WTC11 (cell line): ENCODE data around the gene DACT1. TPM values are rescaled to one million over a fixed set of nuclear protein-coding genes. Genes with fewer than 3 reads are reported as not detected.
A peak's percentile ranks its signal among the peaks of the same experiment; 100 is the strongest.

Source experiments
- ATAC-seq: fragments of 200-7000 bp; cut with Tn5 transposase; 2 replicates; pipeline ENCODE4 v1.10.0; 2021; ENCODE audit warnings: mild to moderate bottlenecking, moderate library complexity
- CTCF ChIA-PET: fragments of 300-600 bp; sonication (Branson Sonifier 250); formaldehyde crosslinking; loops from one replicate; lab custom pipeline; 2021; ENCODE audit warnings: antibody characterized with exemption; lab: Charles Lee
- POLR2A ChIA-PET: fragments of 350-600 bp; sonication (Branson Sonifier 250); formaldehyde crosslinking; loops from one replicate; lab custom pipeline; 2021; ENCODE audit warnings: antibody characterized with exemption; lab: Charles Lee
- DNase-seq: peaks from one replicate; pipeline ENCODE4 v3.0.0; 2021; ENCODE audit warnings: low spot score
- H3K27ac Mint-ChIP-seq: 2 replicates; pipeline ENCODE4 v1.8.0; 2021; ENCODE audit warnings: mixed read lengths
- H3K27me3 Mint-ChIP-seq: 2 replicates; pipeline ENCODE4 v1.8.0; 2021; ENCODE audit warnings: low read depth, mild to moderate bottlenecking, moderate library complexity, mixed read lengths
- H3K36me3 Mint-ChIP-seq: 2 replicates; pipeline ENCODE4 v1.8.0; 2021; ENCODE audit warnings: mixed read lengths
- H3K4me1 Mint-ChIP-seq: 2 replicates; pipeline ENCODE4 v1.8.0; 2022; ENCODE audit warnings: mixed read lengths
- H3K4me3 Mint-ChIP-seq: 2 replicates; pipeline ENCODE4 v1.8.0; 2021; ENCODE audit warnings: mild to moderate bottlenecking, moderate library complexity, mixed read lengths
- H3K9me3 Mint-ChIP-seq: 2 replicates; pipeline ENCODE4 v1.8.0; 2021; ENCODE audit warnings: mixed read lengths
- ATF3 ChIP-seq: sonication (generic); formaldehyde crosslinking; conservative IDR thresholded peaks from 2 replicates; pipeline ENCODE4 v1.8.1; 2022; ENCODE audit warnings: mild to moderate bottlenecking, missing genetic modification reagents
- EMX1 ChIP-seq: fragments of 250-450 bp; sonication (Bioruptor Pico); IDR thresholded peaks from 2 replicates; pipeline ENCODE4 v1.8.0; 2021; ENCODE audit warnings: mild to moderate bottlenecking
- FOXP1 ChIP-seq: sonication (generic); formaldehyde crosslinking; IDR thresholded peaks from 2 replicates; pipeline ENCODE4 v1.8.0; 2022; ENCODE audit warnings: missing genetic modification reagents, mild to moderate bottlenecking, moderate library complexity, borderline replicate concordance
- GRHL2 ChIP-seq: fragments of 250-450 bp; sonication (Bioruptor Pico); IDR thresholded peaks from 2 replicates; pipeline ENCODE4 v1.8.0; 2022; ENCODE audit warnings: mild to moderate bottlenecking, moderate library complexity; ENCODE audit not compliant: insufficient replicate concordance, severe bottlenecking
- HMGXB4 ChIP-seq: sonication (generic); formaldehyde crosslinking; IDR thresholded peaks from 2 replicates; pipeline ENCODE4 v1.8.1; 2023; ENCODE audit warnings: mild to moderate bottlenecking, moderate library complexity, missing genetic modification reagents
- KAT7 ChIP-seq: sonication (generic); formaldehyde crosslinking; IDR thresholded peaks from 2 replicates; pipeline ENCODE4 v1.8.1; 2023; ENCODE audit warnings: missing genetic modification reagents, mild to moderate bottlenecking, borderline replicate concordance
- MYBL2 ChIP-seq: sonication (generic); formaldehyde crosslinking; IDR thresholded peaks from 2 replicates; pipeline ENCODE4 v1.8.1; 2023; ENCODE audit warnings: mild to moderate bottlenecking, moderate library complexity, missing genetic modification reagents
- PREB ChIP-seq: sonication (generic); formaldehyde crosslinking; IDR thresholded peaks from 2 replicates; pipeline ENCODE4 v1.8.1; 2022; ENCODE audit warnings: mild to moderate bottlenecking, missing genetic modification reagents, moderate library complexity, borderline replicate concordance
- PRRX2 ChIP-seq: fragments of 250-450 bp; sonication (Bioruptor Pico); IDR thresholded peaks from 2 replicates; pipeline ENCODE4 v1.8.0; 2021; ENCODE audit warnings: mild to moderate bottlenecking
- RORB ChIP-seq: fragments of 250-450 bp; sonication (Bioruptor Pico); IDR thresholded peaks from 2 replicates; pipeline ENCODE4 v1.9.0; 2021; ENCODE audit warnings: mild to moderate bottlenecking
- TEAD1 ChIP-seq: sonication (generic); formaldehyde crosslinking; IDR thresholded peaks from 2 replicates; pipeline ENCODE4 v1.8.0; 2022; ENCODE audit warnings: mild to moderate bottlenecking, missing genetic modification reagents
- USF1 ChIP-seq: sonication (generic); formaldehyde crosslinking; IDR thresholded peaks from 2 replicates; pipeline ENCODE4 v1.8.0; 2022; ENCODE audit warnings: mild to moderate bottlenecking, missing genetic modification reagents
- ZBTB21 ChIP-seq: sonication (generic); formaldehyde crosslinking; IDR thresholded peaks from 2 replicates; pipeline ENCODE4 v1.8.1; 2023; ENCODE audit warnings: mild to moderate bottlenecking, missing genetic modification reagents, borderline replicate concordance
- ZNF219 ChIP-seq: sonication (generic); formaldehyde crosslinking; IDR thresholded peaks from 2 replicates; pipeline ENCODE4 v1.8.0; 2023; ENCODE audit warnings: missing genetic modification reagents, mild to moderate bottlenecking, borderline replicate concordance
- ZNF232 ChIP-seq: sonication (generic); formaldehyde crosslinking; IDR thresholded peaks from 2 replicates; pipeline ENCODE4 v1.8.0; 2022; ENCODE audit warnings: mild to moderate bottlenecking, missing genetic modification reagents
- ZNF281 ChIP-seq: sonication (generic); formaldehyde crosslinking; IDR thresholded peaks from 2 replicates; pipeline ENCODE4 v1.8.0; 2023; ENCODE audit warnings: mild to moderate bottlenecking, missing genetic modification reagents
- ZNF396 ChIP-seq: fragments of 250-450 bp; sonication (Bioruptor Pico); IDR thresholded peaks from 2 replicates; pipeline ENCODE4 v1.8.0; 2021; ENCODE audit warnings: mild to moderate bottlenecking, moderate library complexity, borderline replicate concordance
- ZNF512 ChIP-seq: sonication (generic); formaldehyde crosslinking; IDR thresholded peaks from 2 replicates; pipeline ENCODE4 v1.8.1; 2022; ENCODE audit warnings: missing genetic modification reagents, borderline replicate concordance
- ZNF532 ChIP-seq: fragments of 250-450 bp; sonication (Bioruptor Pico); IDR thresholded peaks from 2 replicates; pipeline ENCODE4 v1.9.0; 2021; ENCODE audit warnings: mild to moderate bottlenecking, borderline replicate concordance
- total RNA-seq: library from RNA; stranded (reverse); gene quantifications from 3 replicates; pipeline ENCODE4 v1.2.3, GENCODE V29; 2021

The DACT1 gene
- total RNA-seq, 1 experiment from 2014 or later = 21.2 TPM

- TF ChIP-seq ZNF532 (CRISPR knock-in tag) (no peak), ZNF281 (CRISPR knock-in tag) (no peak), ZNF232 (CRISPR knock-in tag) (no peak), TEAD1 (CRISPR knock-in tag) (no peak)
Measured at GRCh38 chr14:58650857-58651256, 13.1 kb downstream of the DACT1 start (continued).

- Mint-ChIP-seq H3K4me1 (peaks cover 13% of the 10 kb centered on the region), H3K9me3 (0 out of 2 replicates have a peak, but pooled peaks cover 3% of the 10 kb centered on the region), H3K4me3 (no peak overlapping the region), H3K27ac (peak overlapping the region; percentile 41), H3K36me3 (no peaks in the 10 kb centered on the region; the same call in 1 of the 2 replicates), H3K27me3 (no peaks in the 10 kb centered on the region; the same call in 1 of the 2 replicates)
- ChIA-PET POLR2A (interaction anchor here (0.6 kb wide), 1 partner anchor 13 kb away, joined by 3 read pairs; no protein-coding TSS in a partner anchor), CTCF (no interaction called here)
- TF ChIP-seq ZNF512 (CRISPR knock-in tag) (no peak), ZNF219 (no peak), HMGXB4 (no peak), GRHL2 (CRISPR knock-in tag) (no peak), ZNF396 (CRISPR knock-in tag) (no peak), ZBTB21 (CRISPR knock-in tag) (no peak), ATF3 (CRISPR knock-in tag) (no peak), EMX1 (CRISPR knock-in tag) (no peak), FOXP1 (CRISPR knock-in tag) (no peak), KAT7 (CRISPR knock-in tag) (no peak), MYBL2 (CRISPR knock-in tag) (no peak), RORB (CRISPR knock-in tag) (no peak), PREB (CRISPR knock-in tag) (no peak), PRRX2 (CRISPR knock-in tag) (no peak), USF1 (no peak)
- no peak for ATAC-seq
- DNase-seq = no peak
Measured at GRCh38 chr14:58656671-58657411, 19.1 kb downstream of the DACT1 start.
